Type B pancreatic cell (in vitro differentiated cells): ENCODE measurements around the gene R3HDM2. TPM values are rescaled to one million over a fixed set of nuclear protein-coding genes. Genes with fewer than 3 reads are reported as not detected.

Source experiments
- DNase-seq: peaks from one replicate; pipeline ENCODE4 v3.0.0; 2021; ENCODE audit warnings: mixed read lengths; ENCODE audit not compliant: unreplicated experiment; ENCODE audit errors: extremely low spot score
- H3K27ac Mint-ChIP-seq: 2 replicates; pipeline ENCODE4 v1.8.0; 2021; ENCODE audit warnings: mild to moderate bottlenecking, mixed read lengths
- H3K27me3 Mint-ChIP-seq: 2 replicates; pipeline ENCODE4 v1.8.0; 2021; ENCODE audit warnings: mixed read lengths
- H3K36me3 Mint-ChIP-seq: 2 replicates; pipeline ENCODE4 v1.8.0; 2021; ENCODE audit warnings: mixed read lengths
- H3K4me1 Mint-ChIP-seq: one replicate; pipeline ENCODE4 v1.8.0; 2021; ENCODE audit warnings: mixed read lengths; ENCODE audit not compliant: unreplicated experiment
- H3K4me3 Mint-ChIP-seq: 2 replicates; pipeline ENCODE4 v1.8.0; 2021; ENCODE audit warnings: mild to moderate bottlenecking, mixed read lengths
- H3K9me3 Mint-ChIP-seq: 2 replicates; pipeline ENCODE4 v1.8.0; 2021; ENCODE audit warnings: mixed read lengths
- total RNA-seq: library from RNA; stranded (reverse); gene quantifications from 2 replicates; pipeline ENCODE4 v1.2.1, GENCODE V29; 2021; ENCODE audit warnings: low replicate concordance
- TF ChIP-seq, protein P1 (sequence below): fragments of 200-600 bp; sonication (generic); conservative IDR thresholded peaks from 2 replicates; pipeline ENCODE4 v1.5.0; 2021; ENCODE audit warnings: antibody characterized with exemption, mild to moderate bottlenecking

R3HDM2 gene
- total RNA-seq, 1 donor from 2014 or later: 59.0 TPM

DNA sequence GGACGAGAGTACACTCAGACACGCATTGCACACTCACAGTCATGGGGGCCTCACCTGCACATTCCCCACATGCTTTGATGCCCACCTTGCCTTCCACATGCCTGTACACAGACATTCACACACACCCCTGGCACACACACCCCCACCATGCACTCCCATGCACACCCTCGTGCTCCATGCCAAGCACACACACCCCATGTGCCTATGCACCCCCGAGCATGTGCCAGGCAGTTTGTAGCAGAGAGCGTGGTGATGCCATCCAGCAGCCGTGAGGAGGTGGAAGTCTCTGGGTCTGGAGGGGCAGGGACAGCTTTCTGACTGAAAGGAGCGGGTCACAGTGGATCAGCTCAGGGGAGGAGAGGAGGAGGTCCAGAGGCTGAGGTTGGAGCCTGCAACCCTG lies 224.9 kb downstream of the R3HDM2 start:
- no peaks in the 10 kb centered on the region for H3K9me3 Mint-ChIP-seq
- TF ChIP-seq, protein P1, sequence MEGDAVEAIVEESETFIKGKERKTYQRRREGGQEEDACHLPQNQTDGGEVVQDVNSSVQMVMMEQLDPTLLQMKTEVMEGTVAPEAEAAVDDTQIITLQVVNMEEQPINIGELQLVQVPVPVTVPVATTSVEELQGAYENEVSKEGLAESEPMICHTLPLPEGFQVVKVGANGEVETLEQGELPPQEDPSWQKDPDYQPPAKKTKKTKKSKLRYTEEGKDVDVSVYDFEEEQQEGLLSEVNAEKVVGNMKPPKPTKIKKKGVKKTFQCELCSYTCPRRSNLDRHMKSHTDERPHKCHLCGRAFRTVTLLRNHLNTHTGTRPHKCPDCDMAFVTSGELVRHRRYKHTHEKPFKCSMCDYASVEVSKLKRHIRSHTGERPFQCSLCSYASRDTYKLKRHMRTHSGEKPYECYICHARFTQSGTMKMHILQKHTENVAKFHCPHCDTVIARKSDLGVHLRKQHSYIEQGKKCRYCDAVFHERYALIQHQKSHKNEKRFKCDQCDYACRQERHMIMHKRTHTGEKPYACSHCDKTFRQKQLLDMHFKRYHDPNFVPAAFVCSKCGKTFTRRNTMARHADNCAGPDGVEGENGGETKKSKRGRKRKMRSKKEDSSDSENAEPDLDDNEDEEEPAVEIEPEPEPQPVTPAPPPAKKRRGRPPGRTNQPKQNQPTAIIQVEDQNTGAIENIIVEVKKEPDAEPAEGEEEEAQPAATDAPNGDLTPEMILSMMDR: no peak
- H3K4me1 Mint-ChIP-seq: no peaks in the 10 kb centered on the region
- no peak overlapping the region for H3K4me3 Mint-ChIP-seq
- H3K36me3 Mint-ChIP-seq: no peaks in the 10 kb centered on the region
- DNase-seq: no peak
- no peak overlapping the region for H3K27ac Mint-ChIP-seq
- no peaks in the 10 kb centered on the region for H3K27me3 Mint-ChIP-seq

- no peak for DNase-seq
- no peaks in the 10 kb centered on the region for H3K36me3 Mint-ChIP-seq
- no peaks in the 10 kb centered on the region for H3K9me3 Mint-ChIP-seq
- TF ChIP-seq, protein P1: no peak
- H3K4me3 Mint-ChIP-seq: no peak overlapping the region
- H3K4me1 Mint-ChIP-seq: no peaks in the 10 kb centered on the region
- H3K27me3 Mint-ChIP-seq: no peaks in the 10 kb centered on the region
- no peak overlapping the region for H3K27ac Mint-ChIP-seq
Measured at GRCh38 chr12:57205186-57205585, 225.7 kb downstream of the R3HDM2 start.

DNA sequence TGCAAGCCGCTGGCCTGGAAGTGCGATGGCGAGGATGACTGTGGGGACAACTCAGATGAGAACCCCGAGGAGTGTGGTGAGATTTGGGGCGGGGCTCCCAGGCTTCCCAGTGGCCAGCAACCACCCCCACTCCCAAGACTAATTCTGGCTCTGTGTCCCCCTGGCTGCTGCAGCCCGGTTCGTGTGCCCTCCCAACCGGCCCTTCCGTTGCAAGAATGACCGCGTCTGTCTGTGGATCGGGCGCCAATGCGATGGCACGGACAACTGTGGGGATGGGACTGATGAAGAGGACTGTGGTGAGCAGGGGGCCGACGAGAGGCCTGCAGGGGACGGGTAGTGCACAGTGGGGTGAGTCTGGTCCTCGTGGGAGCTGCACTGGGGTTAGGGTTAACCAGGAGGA lies 226.4 kb downstream of the R3HDM2 start:
- Mint-ChIP-seq H3K36me3 (no peaks in the 10 kb centered on the region), H3K4me1 (no peaks in the 10 kb centered on the region), H3K27ac (no peak overlapping the region), H3K9me3 (no peaks in the 10 kb centered on the region), H3K27me3 (no peaks in the 10 kb centered on the region), H3K4me3 (no peak overlapping the region)
- TF ChIP-seq, protein P1: no peak
- no peak for DNase-seq

- H3K36me3 Mint-ChIP-seq: no peaks in the 10 kb centered on the region
- no peak for DNase-seq
- H3K27me3 Mint-ChIP-seq: no peaks in the 10 kb centered on the region
- no peaks in the 10 kb centered on the region for H3K9me3 Mint-ChIP-seq
- H3K4me1 Mint-ChIP-seq: no peaks in the 10 kb centered on the region
- no peak overlapping the region for H3K27ac Mint-ChIP-seq
- TF ChIP-seq, protein P1: no peak
- H3K4me3 Mint-ChIP-seq: no peak overlapping the region
Measured at GRCh38 chr12:57203791-57204190, 227.1 kb downstream of the R3HDM2 start.

Other genes with a start within 250 kb of the R3HDM2 start
- 15.1 and 45.5 TPM in 2 replicates for gene NXPH4, start 214.2 kb downstream of the R3HDM2 start, total RNA-seq
- 108 and 131 TPM in 2 replicates for gene SHMT2, start 201.3 kb downstream of the R3HDM2 start, total RNA-seq
- 1.6 and 4.8 TPM in 2 replicates for gene STAC3, start 179.9 kb downstream of the R3HDM2 start, total RNA-seq
- not detected in 2 replicates for gene INHBC, start 3.7 kb upstream of the R3HDM2 start, total RNA-seq
- 0.27 and 0.29 TPM in 2 replicates for gene INHBE, start 24.3 kb upstream of the R3HDM2 start, total RNA-seq
- 3.5 and 22.7 TPM in 2 replicates for gene GLI1, start 28.7 kb upstream of the R3HDM2 start, total RNA-seq
- 0.52 and 1.8 TPM in 2 replicates for gene ARHGAP9, start 48.8 kb upstream of the R3HDM2 start, total RNA-seq
- 200 and 211 TPM in 2 replicates for gene MARS1, start 57.0 kb upstream of the R3HDM2 start, total RNA-seq
- 17.7 and 32.3 TPM in 2 replicates for gene DDIT3, start 89.5 kb upstream of the R3HDM2 start, total RNA-seq
- gene MBD6, start 91.8 kb upstream of the R3HDM2 start, total RNA-seq: 87.5 and 94.7 TPM in 2 replicates
- gene DCTN2, start 116.1 kb upstream of the R3HDM2 start, total RNA-seq: 119 and 126 TPM in 2 replicates
- 1.4 and 4.4 TPM in 2 replicates for gene KIF5A, start 119.0 kb upstream of the R3HDM2 start, total RNA-seq
- 27.6 and 35.6 TPM in 2 replicates for gene PIP4K2C, start 160.1 kb upstream of the R3HDM2 start, total RNA-seq
- 21.5 and 65.5 TPM in 2 replicates for gene DTX3, start 173.8 kb upstream of the R3HDM2 start, total RNA-seq
- 4.7 and 34.6 TPM in 2 replicates for gene ARHGEF25, start 180.4 kb upstream of the R3HDM2 start, total RNA-seq
- gene B4GALNT1, start 202.2 kb upstream of the R3HDM2 start, total RNA-seq: 0.64 and 5.9 TPM in 2 replicates